Measurements from ENCODE around the gene HLA-DPA1. TPM values are rescaled to one million over a fixed set of nuclear protein-coding genes. Genes with fewer than 3 reads are reported as not detected.
"Not testable (repeated sequence)": the region's sequence is repeated elsewhere in the genome, so short reads cannot be mapped to it uniquely, and the experiment has no call there.

HLA-DPA1 gene
- total and polyA plus RNA-seq, 8 donors, result 5.5 to 162 (median 9.2) TPM

GRCh38 chr6:33104887-33105286, 31.4 kb upstream of the HLA-DPA1 start:
- intact Hi-C loops (cut with DNase I), result no loop called here
- DNase-seq, result no peak
- no peaks in the 10 kb centered on the region for H3K27me3 ChIP-seq
- H3K4me3 ChIP-seq, result no peak overlapping the region
- WGBS, 2 donors, result 83 to 93% methylated on average over 1 of the region's 1 CpG
- H3K9me3 ChIP-seq, result no peaks in the 10 kb centered on the region
- no peak overlapping the region for H3K27ac ChIP-seq
- no peaks in the 10 kb centered on the region for H3K36me3 ChIP-seq
- H3K4me1 ChIP-seq, result no peaks in the 10 kb centered on the region
- ATAC-seq, result no peak
- TF ChIP-seq, protein P1, sequence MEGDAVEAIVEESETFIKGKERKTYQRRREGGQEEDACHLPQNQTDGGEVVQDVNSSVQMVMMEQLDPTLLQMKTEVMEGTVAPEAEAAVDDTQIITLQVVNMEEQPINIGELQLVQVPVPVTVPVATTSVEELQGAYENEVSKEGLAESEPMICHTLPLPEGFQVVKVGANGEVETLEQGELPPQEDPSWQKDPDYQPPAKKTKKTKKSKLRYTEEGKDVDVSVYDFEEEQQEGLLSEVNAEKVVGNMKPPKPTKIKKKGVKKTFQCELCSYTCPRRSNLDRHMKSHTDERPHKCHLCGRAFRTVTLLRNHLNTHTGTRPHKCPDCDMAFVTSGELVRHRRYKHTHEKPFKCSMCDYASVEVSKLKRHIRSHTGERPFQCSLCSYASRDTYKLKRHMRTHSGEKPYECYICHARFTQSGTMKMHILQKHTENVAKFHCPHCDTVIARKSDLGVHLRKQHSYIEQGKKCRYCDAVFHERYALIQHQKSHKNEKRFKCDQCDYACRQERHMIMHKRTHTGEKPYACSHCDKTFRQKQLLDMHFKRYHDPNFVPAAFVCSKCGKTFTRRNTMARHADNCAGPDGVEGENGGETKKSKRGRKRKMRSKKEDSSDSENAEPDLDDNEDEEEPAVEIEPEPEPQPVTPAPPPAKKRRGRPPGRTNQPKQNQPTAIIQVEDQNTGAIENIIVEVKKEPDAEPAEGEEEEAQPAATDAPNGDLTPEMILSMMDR (IDR thresholded peaks at IDR 0.05), result no peak
- FAIRE-seq, result no peak

DNA sequence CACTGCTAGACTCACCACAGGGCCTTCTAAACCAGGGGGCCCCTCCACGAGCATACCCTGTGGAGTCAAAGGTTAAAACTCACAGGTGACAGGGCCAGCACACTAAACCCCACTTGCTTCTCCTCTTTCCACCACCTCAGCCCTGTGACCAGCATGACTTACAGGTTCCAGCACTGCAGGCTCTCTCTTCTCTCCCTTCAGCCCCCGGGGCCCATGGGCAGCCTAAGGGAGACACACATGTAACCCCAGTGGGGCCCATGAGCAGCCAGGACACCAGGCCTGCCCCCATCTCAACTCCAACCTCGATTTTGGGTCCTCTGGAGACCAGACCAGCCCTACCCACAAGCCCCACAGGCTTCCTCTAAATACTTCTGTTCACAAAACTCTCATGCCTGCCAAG, 30.3 kb upstream of the HLA-DPA1 start:
- no peak for FAIRE-seq
- WGBS, 2 donors, result 30 to 31% methylated on average over 3 of the region's 3 CpGs
- H3K27ac ChIP-seq, result no peak overlapping the region

DNA sequence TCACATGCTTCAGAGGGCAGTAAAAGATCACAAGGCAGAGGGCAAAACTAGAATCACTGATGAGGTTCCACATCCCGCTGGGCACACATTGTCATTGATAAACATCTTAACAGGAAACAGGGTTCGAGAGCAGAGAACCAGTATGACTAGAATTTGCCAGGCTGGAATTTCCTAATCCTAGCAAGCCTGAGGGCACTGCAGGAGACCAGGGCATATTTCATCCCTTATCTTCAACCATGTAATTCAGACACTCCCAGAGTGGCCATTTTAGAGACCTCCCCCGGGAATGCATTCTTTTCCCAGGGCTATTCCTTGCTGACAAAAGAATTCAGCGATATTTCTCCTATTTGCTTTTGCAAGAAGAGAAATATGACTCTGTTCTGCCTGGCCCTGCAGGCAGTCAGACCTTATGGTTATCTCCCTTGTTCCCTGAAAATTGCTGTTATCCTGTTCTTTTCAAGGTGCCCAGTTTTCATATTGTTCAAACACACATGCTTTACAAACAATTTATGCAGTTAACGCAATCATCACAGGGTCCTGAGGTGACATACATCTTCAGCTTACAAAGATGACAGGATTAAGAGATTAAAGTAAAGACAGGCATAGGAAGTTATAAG, 27.8 kb upstream of the HLA-DPA1 start:
- WGBS, 2 donors, result 58 to 67% methylated on average over 5 of the region's 5 CpGs
- H3K27ac ChIP-seq; FAIRE-seq; H3K4me3 ChIP-seq; H3K27me3 ChIP-seq; H3K4me1 ChIP-seq; DNase-seq; intact Hi-C loops (cut with DNase I); ATAC-seq; H3K9me3 ChIP-seq; H3K36me3 ChIP-seq: not testable (repeated sequence)

More for the DNA sequence above, 30.3 kb upstream of the HLA-DPA1 start:
- Histone ChIP-seq H3K36me3 (no peaks in the 10 kb centered on the region), H3K4me3 (no peak overlapping the region), H3K4me1 (no peaks in the 10 kb centered on the region), H3K9me3 (no peaks in the 10 kb centered on the region), H3K27me3 (no peaks in the 10 kb centered on the region)
- intact Hi-C loops (cut with DNase I), result no loop called here
- TF ChIP-seq, protein P1 (IDR thresholded peaks at IDR 0.05), result no peak
- no peak for ATAC-seq
- no peak for DNase-seq

- no peak for FAIRE-seq
Observed at GRCh38 chr6:33095681-33096080, 22.2 kb upstream of the HLA-DPA1 start.

DNA sequence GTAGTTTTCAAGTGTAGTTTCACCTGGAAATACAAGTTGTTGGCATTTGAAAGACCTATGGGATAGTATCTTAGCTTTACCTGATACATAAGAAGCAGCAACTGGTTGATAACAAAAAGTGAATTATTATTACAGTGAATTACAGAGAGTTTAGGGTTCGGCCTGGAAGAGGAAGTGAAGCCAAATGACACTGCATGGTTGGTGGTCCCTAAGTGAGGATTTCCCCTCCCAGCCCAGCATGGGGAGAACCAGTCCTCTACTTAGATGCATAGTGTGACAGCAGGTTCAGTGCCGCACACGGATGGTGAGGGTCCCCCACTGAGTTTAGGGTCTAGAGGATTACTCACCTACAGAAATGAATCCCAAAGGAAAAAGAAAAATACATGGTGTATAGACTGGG, 20.4 kb upstream of the HLA-DPA1 start:
- 43 to 80% methylated on average over 3 of the region's 3 CpGs for WGBS, 2 donors
- FAIRE-seq, result no peak
- Histone ChIP-seq H3K9me3 (no peaks in the 10 kb centered on the region), H3K4me1 (no peaks in the 10 kb centered on the region), H3K27me3 (no peaks in the 10 kb centered on the region), H3K36me3 (no peaks in the 10 kb centered on the region), H3K4me3 (no peak overlapping the region), H3K27ac (no peak overlapping the region)
- intact Hi-C loops (cut with DNase I), result no loop called here
- no peak for ATAC-seq
- TF ChIP-seq, protein P1 (IDR thresholded peaks at IDR 0.05), result no peak
- no peak for DNase-seq

More at GRCh38 chr6:33095681-33096080, 22.2 kb upstream of the HLA-DPA1 start:
- H3K27ac ChIP-seq, result no peak overlapping the region
- DNase-seq (no peak), ATAC-seq (no peak)
- intact Hi-C loops (cut with DNase I), result no loop called here
- H3K9me3 ChIP-seq, result no peaks in the 10 kb centered on the region
- H3K4me1 ChIP-seq, result no peaks in the 10 kb centered on the region
- no peaks in the 10 kb centered on the region for H3K27me3 ChIP-seq
- TF ChIP-seq, protein P1 (IDR thresholded peaks at IDR 0.05), result no peak
- no peak overlapping the region for H3K4me3 ChIP-seq
- H3K36me3 ChIP-seq, result no peaks in the 10 kb centered on the region
- WGBS, 2 donors, result 73 to 82% methylated on average over 1 of the region's 1 CpG

Measured in pancreas (tissue), 10 donors.